RWPE2 (cell line): ENCODE results near the gene ZBTB2.
"Not testable (repeated sequence)": the region's sequence is repeated elsewhere in the genome, so short reads cannot be mapped to it uniquely, and the experiment has no call there.

Source experiments
- ATAC-seq: fragments of 200-7000 bp; cut with Tn5 transposase; 3 replicates; pipeline ENCODE4 v1.9.1; 2021; ENCODE audit warnings: low read depth
- DNase-seq: peaks from one replicate; pipeline ENCODE4 v3.0.0-alpha.2; 2020; ENCODE audit warnings: low spot score
- H3K27ac ChIP-seq: fragments of 450-650 bp; 2 replicates; pipeline ENCODE4 v1.5.1; 2017; ENCODE audit warnings: mild to moderate bottlenecking; ENCODE audit not compliant: poor library complexity, severe bottlenecking
- H3K27me3 ChIP-seq: fragments of 250-450 bp; sonication (Bioruptor Pico); 2 replicates; pipeline ENCODE4 v1.5.1; 2021; ENCODE audit warnings: mild to moderate bottlenecking, moderate library complexity; ENCODE audit not compliant: insufficient read depth, poor library complexity, severe bottlenecking
- H3K36me3 ChIP-seq: fragments of 250-450 bp; sonication (Bioruptor Pico); 2 replicates; pipeline ENCODE4 v1.5.1; 2020; ENCODE audit warnings: low read depth, mild to moderate bottlenecking, moderate library complexity
- H3K4me1 ChIP-seq: fragments of 250-450 bp; sonication (Bioruptor Pico); 2 replicates; pipeline ENCODE4 v1.5.1; 2021; ENCODE audit warnings: mild to moderate bottlenecking, moderate library complexity; ENCODE audit not compliant: insufficient read depth, poor library complexity, severe bottlenecking
- H3K4me3 ChIP-seq: fragments of 250-450 bp; sonication (Bioruptor Pico); 2 replicates; pipeline ENCODE4 v1.5.1; 2021; ENCODE audit warnings: mild to moderate bottlenecking, moderate library complexity; ENCODE audit not compliant: severe bottlenecking
- H3K9me3 ChIP-seq: fragments of 250-450 bp; sonication (Bioruptor Pico); 2 replicates; pipeline ENCODE4 v1.5.1; 2021; ENCODE audit warnings: mild to moderate bottlenecking, moderate library complexity; ENCODE audit not compliant: severe bottlenecking
- TF ChIP-seq, protein P1 (sequence below): fragments of 450-650 bp; IDR thresholded peaks from one replicate; pipeline ENCODE4 v1.5.1; 2017; ENCODE audit warnings: mild to moderate bottlenecking, moderate library complexity; ENCODE audit not compliant: poor library complexity, severe bottlenecking

The ZBTB2 gene

GRCh38 chr6:151351731-151352130, 39.6 kb downstream of the ZBTB2 start:
- Histone ChIP-seq H3K4me1 (no peaks in the 10 kb centered on the region), H3K4me3 (no peak overlapping the region), H3K27ac (no peak overlapping the region), H3K9me3 (no peaks in the 10 kb centered on the region), H3K36me3 (no peaks in the 10 kb centered on the region; the same call in 1 of the 2 replicates), H3K27me3 (no peaks in the 10 kb centered on the region)
- TF ChIP-seq, protein P1, sequence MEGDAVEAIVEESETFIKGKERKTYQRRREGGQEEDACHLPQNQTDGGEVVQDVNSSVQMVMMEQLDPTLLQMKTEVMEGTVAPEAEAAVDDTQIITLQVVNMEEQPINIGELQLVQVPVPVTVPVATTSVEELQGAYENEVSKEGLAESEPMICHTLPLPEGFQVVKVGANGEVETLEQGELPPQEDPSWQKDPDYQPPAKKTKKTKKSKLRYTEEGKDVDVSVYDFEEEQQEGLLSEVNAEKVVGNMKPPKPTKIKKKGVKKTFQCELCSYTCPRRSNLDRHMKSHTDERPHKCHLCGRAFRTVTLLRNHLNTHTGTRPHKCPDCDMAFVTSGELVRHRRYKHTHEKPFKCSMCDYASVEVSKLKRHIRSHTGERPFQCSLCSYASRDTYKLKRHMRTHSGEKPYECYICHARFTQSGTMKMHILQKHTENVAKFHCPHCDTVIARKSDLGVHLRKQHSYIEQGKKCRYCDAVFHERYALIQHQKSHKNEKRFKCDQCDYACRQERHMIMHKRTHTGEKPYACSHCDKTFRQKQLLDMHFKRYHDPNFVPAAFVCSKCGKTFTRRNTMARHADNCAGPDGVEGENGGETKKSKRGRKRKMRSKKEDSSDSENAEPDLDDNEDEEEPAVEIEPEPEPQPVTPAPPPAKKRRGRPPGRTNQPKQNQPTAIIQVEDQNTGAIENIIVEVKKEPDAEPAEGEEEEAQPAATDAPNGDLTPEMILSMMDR = no peak
- DNase-seq = no peak
- no peak for ATAC-seq

GRCh38 chr6:151351146-151351700, 40.1 kb downstream of the ZBTB2 start:
- no peak overlapping the region for H3K27ac ChIP-seq
- H3K27me3 ChIP-seq = no peaks in the 10 kb centered on the region
- no peak for DNase-seq
- ATAC-seq = no peak
- no peaks in the 10 kb centered on the region for H3K4me1 ChIP-seq
- H3K36me3 ChIP-seq = no peaks in the 10 kb centered on the region; the same call in 1 of the 2 replicates
- TF ChIP-seq, protein P1 = no peak
- H3K4me3 ChIP-seq = no peak overlapping the region
- no peaks in the 10 kb centered on the region for H3K9me3 ChIP-seq

DNA sequence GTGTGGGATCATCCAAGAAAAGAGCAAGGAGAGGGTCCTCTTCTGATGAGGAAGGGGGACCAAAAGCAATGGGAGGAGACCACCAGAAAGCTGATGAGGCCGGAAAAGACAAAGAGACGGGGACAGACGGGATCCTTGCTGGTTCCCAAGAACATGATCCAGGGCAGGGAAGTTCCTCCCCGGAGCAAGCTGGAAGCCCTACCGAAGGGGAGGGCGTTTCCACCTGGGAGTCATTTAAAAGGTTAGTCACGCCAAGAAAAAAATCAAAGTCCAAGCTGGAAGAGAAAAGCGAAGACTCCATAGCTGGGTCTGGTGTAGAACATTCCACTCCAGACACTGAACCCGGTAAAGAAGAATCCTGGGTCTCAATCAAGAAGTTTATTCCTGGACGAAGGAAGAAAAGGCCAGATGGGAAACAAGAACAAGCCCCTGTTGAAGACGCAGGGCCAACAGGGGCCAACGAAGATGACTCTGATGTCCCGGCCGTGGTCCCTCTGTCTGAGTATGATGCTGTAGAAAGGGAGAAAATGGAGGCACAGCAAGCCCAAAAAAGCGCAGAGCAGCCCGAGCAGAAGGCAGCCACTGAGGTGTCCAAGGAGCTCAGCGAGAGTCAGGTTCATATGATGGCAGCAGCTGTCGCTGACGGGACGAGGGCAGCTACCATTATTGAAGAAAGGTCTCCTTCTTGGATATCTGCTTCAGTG, 40.8 kb downstream of the ZBTB2 start:
- H3K27me3 ChIP-seq = no peaks in the 10 kb centered on the region
- DNase-seq = no peak
- ATAC-seq = no peak
- TF ChIP-seq, protein P1 = no peak
- no peak overlapping the region for H3K27ac ChIP-seq
- no peaks in the 10 kb centered on the region for H3K4me1 ChIP-seq
- no peaks in the 10 kb centered on the region for H3K36me3 ChIP-seq
- H3K9me3 ChIP-seq = no peaks in the 10 kb centered on the region
- H3K4me3 ChIP-seq = no peak overlapping the region

GRCh38 chr6:151349651-151350270, 41.6 kb downstream of the ZBTB2 start:
- H3K27me3 ChIP-seq = no peaks in the 10 kb centered on the region
- ATAC-seq (no peak), DNase-seq (no peak)
- no peak overlapping the region for H3K4me3 ChIP-seq
- no peaks in the 10 kb centered on the region for H3K4me1 ChIP-seq
- no peaks in the 10 kb centered on the region for H3K36me3 ChIP-seq
- H3K27ac ChIP-seq = no peak overlapping the region
- no peaks in the 10 kb centered on the region for H3K9me3 ChIP-seq
- TF ChIP-seq, protein P1 = no peak

DNA sequence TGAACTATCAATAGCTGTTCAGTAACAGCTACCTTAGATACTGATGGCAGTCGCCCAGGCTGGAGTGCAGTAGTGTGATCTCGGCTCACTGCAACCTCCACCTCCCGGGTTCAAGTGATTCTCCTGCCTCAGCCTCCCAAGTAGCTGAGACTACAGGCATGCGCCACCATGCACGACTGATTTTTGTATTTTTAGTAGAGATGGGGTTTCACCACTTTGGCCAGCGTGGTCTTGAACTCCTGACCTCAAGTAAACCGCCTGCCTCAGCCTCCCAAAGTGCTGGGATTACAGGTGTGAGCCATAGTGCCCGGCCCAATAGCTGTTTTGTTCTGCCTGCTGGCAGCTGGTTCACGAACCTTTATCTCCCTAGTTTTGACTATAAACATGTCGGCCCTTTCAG, 48.6 kb downstream of the ZBTB2 start:
- H3K27ac ChIP-seq, H3K4me3 ChIP-seq, H3K4me1 ChIP-seq, H3K9me3 ChIP-seq, ATAC-seq, DNase-seq, H3K27me3 ChIP-seq, H3K36me3 ChIP-seq: not testable (repeated sequence)
